K562 (cell line): Measurements from ENCODE around the gene UNC13A. TPM values are rescaled to one million over a fixed set of nuclear protein-coding genes. Genes with fewer than 3 reads are reported as not detected.

ENCODE experiments used
- ARNT ChIP-seq, 2 experiments: fragments of 450-650 bp; IDR thresholded peaks; 2 replicates each; pipeline ENCODE4 v1.6.1; 2016; ENCODE audit warnings: mild to moderate bottlenecking in 1 of 2
- BRD4 ChIP-seq: fragments of 200-600 bp; sonication (generic); IDR thresholded peaks from 2 replicates; pipeline ENCODE4 v1.6.1; 2017; ENCODE audit warnings: inconsistent platforms
- CBX8 ChIP-seq: fragments of 200-600 bp; sonication (generic); IDR thresholded peaks from 2 replicates; pipeline ENCODE4 v1.6.1; 2012; ENCODE audit warnings: borderline replicate concordance, mixed run types, low read depth, mild to moderate bottlenecking, moderate library complexity, mixed read lengths, low read length, control low read depth, inconsistent platforms; ENCODE audit not compliant: poor library complexity, severe bottlenecking; ENCODE audit errors: extremely low read depth
- CC2D1A ChIP-seq: fragments of 450-650 bp; IDR thresholded peaks from 2 replicates; pipeline ENCODE4 v1.6.1; 2017; ENCODE audit warnings: mild to moderate bottlenecking
- CHD1 ChIP-seq: fragments of 200-600 bp; sonication (generic); IDR thresholded peaks from one replicate; pipeline ENCODE4 v1.6.1; 2012; ENCODE audit warnings: mild to moderate bottlenecking, moderate library complexity, low read length, inconsistent platforms
- CSDE1 ChIP-seq, 2 experiments: fragments of 450-650 bp; IDR thresholded peaks; 2 replicates each; pipeline ENCODE4 v1.6.1; 2016; ENCODE audit warnings: mild to moderate bottlenecking in 1 of 2
- DPF2 ChIP-seq: fragments of 450-650 bp; IDR thresholded peaks from 2 replicates; pipeline ENCODE4 v1.6.1; 2016
- FOXP1 ChIP-seq: sonication (generic); formaldehyde crosslinking; IDR thresholded peaks from 2 replicates; pipeline ENCODE4 v1.8.0; 2022; ENCODE audit warnings: mild to moderate bottlenecking, missing genetic modification reagents
- HES1 ChIP-seq: fragments of 450-650 bp; IDR thresholded peaks from 2 replicates; pipeline ENCODE4 v1.6.1; 2016; ENCODE audit warnings: low read depth, mild to moderate bottlenecking, moderate library complexity
- KLF16 ChIP-seq: IDR thresholded peaks from 2 replicates; pipeline ENCODE4 v1.6.1; 2016; ENCODE audit warnings: antibody characterized with exemption
- MTA3 ChIP-seq: fragments of 450-650 bp; formaldehyde crosslinking; IDR thresholded peaks from 2 replicates; pipeline ENCODE4 v1.6.1; 2017; ENCODE audit warnings: mild to moderate bottlenecking, borderline replicate concordance
- NFE2 ChIP-seq: IDR thresholded peaks from 2 replicates; pipeline ENCODE4 v1.6.1; 2014; ENCODE audit warnings: antibody characterized with exemption, low read depth
- PHF20 ChIP-seq: fragments of 450-650 bp; IDR thresholded peaks from 2 replicates; pipeline ENCODE4 v1.6.1; 2018; ENCODE audit not compliant: partially characterized antibody
- POLR3A ChIP-seq: IDR thresholded peaks from 2 replicates; pipeline ENCODE4 v1.6.1; 2011; ENCODE audit warnings: borderline replicate concordance, mild to moderate bottlenecking, moderate library complexity; ENCODE audit not compliant: insufficient read length, insufficient read depth; ENCODE audit errors: extremely low read depth
- PPARD ChIP-seq: fragments of 250-450 bp; sonication (Bioruptor Pico); IDR thresholded peaks from 2 replicates; pipeline ENCODE4 v1.8.0; 2022; ENCODE audit warnings: inconsistent platforms, mild to moderate bottlenecking, moderate library complexity
- SIX5 ChIP-seq, 2 experiments: IDR thresholded peaks; 2 replicates each; pipeline ENCODE4 v1.6.1; 2011; ENCODE audit warnings: low read length in 2 of 2, borderline replicate concordance in 1 of 2, low read depth in 1 of 2, mild to moderate bottlenecking in 1 of 2, moderate library complexity in 1 of 2; ENCODE audit not compliant: insufficient read depth in 1 of 2
- SMAD3 ChIP-seq: fragments of 450-650 bp; formaldehyde crosslinking; conservative IDR thresholded peaks from 2 replicates; pipeline ENCODE4 v1.4.0; 2020; ENCODE audit warnings: mild to moderate bottlenecking
- SNIP1 ChIP-seq: fragments of 450-650 bp; IDR thresholded peaks from 2 replicates; pipeline ENCODE4 v1.7.1; 2017; ENCODE audit warnings: low read depth, mild to moderate bottlenecking
- SPI1 ChIP-seq: IDR thresholded peaks from 2 replicates; pipeline ENCODE4 v1.6.1; 2011; ENCODE audit warnings: low read depth, low read length, control low read depth, borderline replicate concordance
- U2AF1 ChIP-seq: fragments of 200-400 bp; formaldehyde crosslinking; optimal IDR thresholded peaks from 2 replicates; pipeline ENCODE3; 2017; ENCODE audit warnings: mild to moderate bottlenecking, low read depth, low read length, moderate library complexity
- ZNF121 ChIP-seq: sonication (generic); formaldehyde crosslinking; conservative IDR thresholded peaks from 2 replicates; pipeline ENCODE4 v1.8.0; 2022; ENCODE audit warnings: missing genetic modification reagents
- ZNF280A ChIP-seq: fragments of 450-650 bp; IDR thresholded peaks from 2 replicates; pipeline ENCODE4 v1.6.1; 2018; ENCODE audit warnings: mild to moderate bottlenecking, low read depth; ENCODE audit not compliant: partially characterized antibody
- ZNF431 ChIP-seq: sonication (generic); formaldehyde crosslinking; IDR thresholded peaks from 2 replicates; pipeline ENCODE4 v1.8.0; 2022; ENCODE audit warnings: mild to moderate bottlenecking, missing genetic modification reagents
- ZNF518B ChIP-seq: fragments of 250-450 bp; sonication (Bioruptor Pico); IDR thresholded peaks from 2 replicates; pipeline ENCODE4 v1.5.0; 2021; ENCODE audit warnings: mild to moderate bottlenecking, moderate library complexity
- ZNF583 ChIP-seq: fragments of 250-450 bp; sonication (Bioruptor Pico); IDR thresholded peaks from 2 replicates; pipeline ENCODE4 v1.4.0; 2020
- ZSCAN32 ChIP-seq: fragments of 450-650 bp; formaldehyde crosslinking; IDR thresholded peaks from 2 replicates; pipeline ENCODE4 v1.4.0; 2020; ENCODE audit warnings: mild to moderate bottlenecking, moderate library complexity
- polyA plus RNA-seq, 8 experiments: library from polyadenylated mRNA; depleted of rRNA in 4 of 8; stranded (reverse) in 5 of 8; unstranded in 3 of 8; fragments of >200 nt; fragmentation: Nextera tagmentation in 2 of 8; fragmentation: Illumina TruSeq in 1 of 8; extraction: Ambion mirVana in 2 of 8; extraction: Trizol in 1 of 8; gene quantifications; 2 replicates each; pipeline versions ENCODE4 v1.2.1 to v1.2.3, GENCODE V29; 2011 to 2014; ENCODE audit warnings: inconsistent platforms in 1 of 8, missing spikeins in 1 of 8
- total RNA-seq, 7 experiments: library from RNA; depleted of rRNA in 6 of 7; stranded (reverse); fragments of >200 nt in 6 of 7; fragmentation: Illumina TruSeq in 2 of 7; extraction: Trizol in 2 of 7; gene quantifications; 2 replicates each; pipeline versions ENCODE4 v1.2.1 to v1.2.3, GENCODE V29; 2011 to 2021; ENCODE audit warnings: low replicate concordance in 1 of 7

UNC13A gene
- total and polyA plus RNA-seq, 9 of the 15 experiments (the other 6 are each of a cell fraction or from before 2014, with no cell fraction given) = 0.03 to 1.0 (median 0.25) TPM

- no peak for TF ChIP-seq ZNF518B (CRISPR knock-in tag)
- no peak for TF ChIP-seq HES1
- no peak for TF ChIP-seq CC2D1A
- no peak for TF ChIP-seq PPARD (CRISPR knock-in tag)
- no peak for TF ChIP-seq BRD4
- no peak for TF ChIP-seq ZNF431 (CRISPR knock-in tag)
- TF ChIP-seq ZSCAN32 (CRISPR knock-in tag) = no peak
- TF ChIP-seq SMAD3 (CRISPR knock-in tag) = 0 out of 2 replicates have a peak, but pooled peaks have one; percentile 14
- no peak for TF ChIP-seq KLF16
- no peak for TF ChIP-seq PHF20
- TF ChIP-seq CSDE1 (IDR thresholded peaks at IDR 0.05) = no peak
- TF ChIP-seq DPF2 = peak; percentile 52; the same call in 1 of the 2 replicates
- no peak for TF ChIP-seq SIX5 (IDR thresholded peaks at IDR 0.05; ENCODE audit: borderline replicate concordance in 1 of 2, insufficient read depth in 1 of 2, low read depth in 1 of 2, low read length in 2 of 2)
- no peak for TF ChIP-seq SPI1
- TF ChIP-seq POLR3A = no peak
- no peak for TF ChIP-seq ZNF583 (CRISPR knock-in tag)
- TF ChIP-seq CBX8 = no peak
- TF ChIP-seq ARNT (IDR thresholded peaks at IDR 0.05) = 0 out of 4 replicates have a peak, but pooled peaks of 1 of the 2 experiments have one; percentile 15
- no peak for TF ChIP-seq U2AF1
- TF ChIP-seq FOXP1 (CRISPR knock-in tag) = peak; percentile 50; the same call in 1 of the 2 replicates
- TF ChIP-seq CHD1 = no peak
- no peak for TF ChIP-seq SNIP1
- no peak for TF ChIP-seq ZNF280A
- 0 out of 2 replicates have a peak, but pooled peaks have one; percentile 66 for TF ChIP-seq MTA3
- TF ChIP-seq ZNF121 = no peak
- TF ChIP-seq NFE2 = no peak
Observed at GRCh38 chr19:17681505-17682125, 6.5 kb downstream of the UNC13A start (continued).
